SH-SY5Y (cell line): ENCODE results near the gene BCLAF3.

Source experiments
- GATA2 ChIP-seq: IDR thresholded peaks from 2 replicates; pipeline ENCODE4 v1.6.1; 2011; ENCODE audit warnings: mild to moderate bottlenecking, low read depth, low read length
- GATA3 ChIP-seq: IDR thresholded peaks from 2 replicates; pipeline ENCODE4 v1.6.1; 2011; ENCODE audit warnings: low read depth, mild to moderate bottlenecking, low read length, moderate library complexity

The BCLAF3 gene

DNA sequence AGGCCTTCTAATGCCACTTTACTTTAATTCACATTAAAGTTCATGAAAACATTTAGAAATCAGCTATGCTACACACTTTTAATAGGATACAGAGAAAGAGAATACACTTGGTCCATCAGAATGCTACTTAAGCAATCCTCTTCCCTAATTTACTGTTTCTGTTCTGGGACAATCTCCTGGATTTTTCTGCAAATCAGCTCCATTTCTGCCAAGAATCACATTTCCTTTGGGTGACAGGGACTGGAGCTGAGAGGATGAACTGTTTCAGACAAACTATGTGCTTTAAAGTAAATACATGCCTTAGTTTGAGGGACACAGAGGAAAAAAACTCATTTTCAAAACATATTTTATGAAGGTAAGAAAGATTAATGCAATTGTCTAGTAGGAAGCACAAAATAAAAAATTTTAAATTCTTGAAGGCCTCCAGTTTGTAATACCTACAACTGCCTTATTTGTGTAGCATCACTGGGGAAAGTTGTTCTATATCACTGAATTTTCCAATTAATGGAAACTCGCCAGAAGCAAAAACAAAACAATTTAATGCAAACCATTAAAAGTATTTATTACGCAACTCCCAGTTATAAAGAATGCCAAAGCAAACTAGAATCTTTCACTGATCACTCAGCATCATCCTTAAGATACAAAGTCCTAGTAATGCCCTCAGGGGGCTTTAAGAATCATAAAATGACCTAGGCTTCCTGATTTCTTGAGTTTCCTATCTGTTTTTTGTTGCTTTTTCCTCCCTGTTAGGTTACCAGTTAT lies 36.3 kb downstream of the BCLAF3 start:
- no peak for TF ChIP-seq GATA2
- TF ChIP-seq GATA3 = no peak

GRCh38 chrX:19953145-19953544 lies 37.7 kb downstream of the BCLAF3 start:
- no peak for TF ChIP-seq GATA3
- TF ChIP-seq GATA2 = no peak

DNA sequence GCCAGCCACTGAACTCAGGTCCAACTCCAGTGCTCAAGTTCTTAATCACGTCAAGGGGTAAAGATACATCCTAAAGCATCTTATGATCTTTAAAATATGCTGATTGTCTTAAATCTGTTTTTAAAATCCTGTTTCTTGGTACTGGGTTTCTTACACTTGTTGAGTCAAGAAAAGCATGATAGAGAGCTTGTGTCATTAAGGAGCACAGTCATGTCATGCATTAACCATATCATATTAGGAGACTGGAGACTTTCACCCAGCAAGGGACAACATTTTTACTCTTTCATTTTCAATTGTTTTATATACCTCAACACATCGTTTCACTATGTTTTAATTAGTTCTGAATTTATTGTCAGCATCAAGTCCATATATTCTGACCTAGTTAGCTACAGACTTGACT lies 41.5 kb downstream of the BCLAF3 start:
- no peak for TF ChIP-seq GATA2
- TF ChIP-seq GATA3 = no peak

- TF ChIP-seq GATA2 (no peak), GATA3 (no peak)
These were observed 43.2 kb downstream of the BCLAF3 start for GRCh38 chrX:19947612-19948011.
